GM18519 (cell line): Measurements from ENCODE around the gene OPRM1.
"Not testable (repeated sequence)": the region's sequence is repeated elsewhere in the genome, so short reads cannot be mapped to it uniquely, and the experiment has no call there.

ENCODE experiments used
- ATAC-seq: cut with Tn5 transposase; IDR thresholded peaks from one replicate; pipeline ENCODE4 v1.9.1; 2021; ENCODE audit warnings: mild to moderate bottlenecking, moderate library complexity; ENCODE audit not compliant: unreplicated experiment, low FRiP score

OPRM1 gene

DNA sequence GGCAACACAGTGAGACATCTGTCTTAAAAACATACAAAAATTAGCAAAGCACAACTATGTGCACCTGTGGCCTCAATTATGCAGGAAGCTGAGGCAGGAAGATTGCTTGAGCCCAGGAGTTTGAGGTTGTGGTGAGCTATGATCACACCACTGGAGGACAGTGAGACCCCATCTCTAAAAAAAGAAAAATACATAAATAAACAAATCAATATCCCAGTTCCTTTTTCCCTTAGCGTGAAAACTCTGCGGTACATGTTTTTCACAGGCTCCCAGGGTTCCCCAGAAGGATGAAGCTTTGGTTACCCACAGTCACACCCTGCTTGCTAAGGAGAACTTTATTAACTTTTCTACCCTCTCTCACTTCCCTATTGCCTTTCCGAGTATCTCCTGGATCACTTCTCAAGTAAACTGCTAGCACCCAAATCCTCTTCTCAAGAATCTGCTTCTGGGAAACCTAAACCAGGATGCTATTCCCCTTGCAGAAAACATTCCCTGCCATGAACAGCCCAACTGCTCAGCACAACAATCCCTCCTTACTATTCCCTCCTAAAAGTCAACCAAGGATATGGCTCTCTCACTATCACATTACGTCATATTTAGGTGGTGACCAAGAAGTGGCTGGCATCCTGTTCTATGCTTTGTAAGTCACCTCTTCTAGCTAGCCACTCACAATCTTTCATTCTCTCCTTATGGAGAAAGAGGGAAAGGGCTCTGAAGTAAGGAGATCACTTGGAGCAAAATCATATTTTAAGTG lies 195.2 kb downstream of the OPRM1 start:
- ATAC-seq: no peak

DNA sequence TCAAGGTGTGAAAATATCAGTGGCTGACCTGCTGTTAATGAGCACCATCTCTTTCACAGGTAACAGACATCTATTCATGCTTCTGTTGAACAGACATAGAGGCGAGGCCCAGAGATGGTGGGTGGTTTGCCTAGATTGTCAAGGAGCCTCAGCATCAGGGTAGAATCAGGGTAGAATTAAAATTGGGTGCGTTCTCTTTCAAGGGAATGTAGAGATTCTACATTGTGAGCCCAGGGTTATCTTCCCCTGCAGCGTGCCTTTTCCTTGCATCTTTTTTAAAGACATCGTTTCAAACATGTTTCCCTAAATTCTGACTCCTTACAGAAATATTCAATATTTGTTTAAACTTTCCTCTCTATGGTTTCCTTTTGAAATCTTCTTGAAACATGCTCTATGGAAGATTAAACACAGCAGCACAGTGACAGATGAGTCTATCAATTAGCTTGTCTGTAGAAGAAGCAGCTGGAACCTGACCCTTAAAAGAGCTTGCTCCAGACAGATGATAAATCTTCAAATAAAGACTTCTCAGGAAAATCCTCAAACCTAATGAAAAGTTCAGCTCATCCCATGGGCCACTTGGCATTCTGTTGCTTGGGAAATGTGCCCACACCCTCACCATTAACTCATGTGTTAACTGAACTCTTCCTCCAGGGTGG lies 197.7 kb downstream of the OPRM1 start:
- ATAC-seq: no peak

DNA sequence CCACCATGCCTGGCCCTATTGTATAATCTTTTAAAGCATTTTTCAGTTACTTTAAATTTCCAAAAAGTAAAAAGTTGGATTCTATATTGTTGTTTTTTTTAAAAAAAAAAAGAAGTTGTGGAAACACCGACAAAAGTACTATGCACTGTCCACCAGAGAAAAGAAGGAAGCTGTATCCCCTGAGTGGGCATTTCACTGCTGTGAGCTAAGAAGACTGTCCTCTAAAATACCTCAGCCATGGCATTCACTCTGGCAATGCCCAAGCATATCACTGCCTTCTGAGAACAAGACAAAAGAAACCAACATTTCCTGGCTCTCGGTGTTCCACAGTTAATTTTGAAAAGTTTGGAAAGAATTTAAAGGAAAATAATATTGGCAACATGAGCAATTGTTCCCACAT lies 199.8 kb downstream of the OPRM1 start:
- ATAC-seq: no peak

DNA sequence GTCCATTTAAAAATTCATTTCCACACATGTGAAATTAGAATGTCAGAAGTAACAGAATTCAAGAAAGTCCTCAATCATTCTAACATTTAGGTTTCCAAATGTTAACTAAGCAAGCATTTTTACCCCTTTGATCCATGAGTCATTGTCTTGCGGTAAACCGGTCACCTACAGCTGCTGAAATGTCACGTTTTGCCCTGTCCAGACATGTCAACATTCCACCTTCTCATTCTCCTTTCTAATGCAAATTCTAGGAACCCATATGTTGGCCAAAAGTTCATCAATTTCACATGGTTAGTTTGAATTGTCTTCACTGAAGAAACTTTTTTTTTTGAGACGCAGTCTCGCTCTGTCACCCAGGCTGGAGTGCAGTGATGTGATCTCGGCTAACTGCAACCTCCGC lies 200.4 kb downstream of the OPRM1 start:
- ATAC-seq: no peak

DNA sequence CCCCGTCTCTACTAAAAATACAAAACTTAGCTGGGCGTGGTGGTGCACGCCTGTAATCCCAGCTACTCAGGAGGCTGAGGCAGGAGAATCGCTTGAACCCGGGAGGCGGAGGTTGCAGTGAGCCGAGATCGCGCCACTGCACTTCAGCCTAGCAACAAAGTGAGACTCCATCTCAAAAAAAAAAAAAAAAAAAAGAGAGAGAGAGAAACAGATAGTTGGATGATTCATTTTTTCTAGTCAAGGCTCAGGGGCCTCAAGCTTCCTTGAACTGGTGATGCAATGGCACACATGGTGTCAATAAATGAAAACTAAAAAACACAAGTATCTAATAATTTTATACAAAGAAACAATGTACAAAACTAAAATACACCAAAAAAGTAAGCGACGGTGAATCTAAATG lies 202.0 kb downstream of the OPRM1 start:
- not testable (repeated sequence) for ATAC-seq

DNA sequence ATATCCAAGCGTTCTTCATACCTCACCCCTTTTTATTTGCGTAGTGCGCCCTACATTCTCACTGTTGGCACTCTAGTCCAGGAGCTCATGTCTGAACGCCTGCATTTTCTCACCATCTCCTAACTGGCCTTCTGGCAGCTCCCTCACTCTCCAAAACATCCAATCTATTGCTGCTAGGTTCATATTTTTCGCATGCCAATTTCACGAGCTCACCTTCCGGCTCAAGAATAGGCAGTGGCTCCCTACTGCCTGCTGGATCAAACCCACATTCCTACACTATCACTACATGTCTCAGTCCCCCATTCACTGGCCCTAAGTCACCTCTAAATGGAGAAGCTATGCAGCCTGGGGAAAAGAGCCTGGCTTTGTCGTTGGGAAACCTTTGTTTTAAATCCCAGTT lies 202.5 kb downstream of the OPRM1 start:
- ATAC-seq: no peak

DNA sequence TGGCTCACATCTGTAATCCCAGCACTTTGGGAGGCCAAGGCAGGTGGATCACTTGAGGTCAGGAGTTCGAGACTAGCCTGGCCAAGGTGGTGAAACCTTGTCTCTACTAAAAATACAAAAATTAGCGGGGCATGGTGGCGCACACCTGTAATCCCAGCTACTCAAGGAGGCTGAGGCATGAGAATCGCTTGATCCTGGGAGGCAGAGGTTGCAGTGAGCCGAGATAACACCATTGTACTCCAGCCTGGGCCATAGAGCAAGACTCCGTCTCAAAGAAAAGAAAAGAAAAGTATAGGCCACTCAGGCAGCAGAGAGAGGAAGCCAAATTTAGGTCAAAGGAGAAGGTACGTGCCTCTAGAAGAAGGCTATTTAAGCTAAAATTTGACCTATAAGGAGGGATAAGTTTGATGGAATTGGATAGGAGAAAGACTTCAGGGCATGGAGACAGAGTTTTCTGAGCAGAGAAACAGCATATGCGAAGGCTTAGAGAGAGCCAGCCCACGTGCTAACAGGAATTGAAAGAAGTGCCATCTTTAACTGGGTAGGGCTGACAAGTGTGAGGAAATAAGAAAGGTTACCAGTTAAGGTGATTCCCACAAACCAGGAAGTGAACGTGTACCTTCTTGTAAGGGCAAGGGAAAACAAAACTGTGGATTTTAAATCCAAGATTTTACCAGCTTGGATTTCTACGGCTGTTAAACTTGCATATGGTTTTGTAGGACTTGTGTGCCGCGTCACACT lies 203.7 kb downstream of the OPRM1 start:
- no peak for ATAC-seq

DNA sequence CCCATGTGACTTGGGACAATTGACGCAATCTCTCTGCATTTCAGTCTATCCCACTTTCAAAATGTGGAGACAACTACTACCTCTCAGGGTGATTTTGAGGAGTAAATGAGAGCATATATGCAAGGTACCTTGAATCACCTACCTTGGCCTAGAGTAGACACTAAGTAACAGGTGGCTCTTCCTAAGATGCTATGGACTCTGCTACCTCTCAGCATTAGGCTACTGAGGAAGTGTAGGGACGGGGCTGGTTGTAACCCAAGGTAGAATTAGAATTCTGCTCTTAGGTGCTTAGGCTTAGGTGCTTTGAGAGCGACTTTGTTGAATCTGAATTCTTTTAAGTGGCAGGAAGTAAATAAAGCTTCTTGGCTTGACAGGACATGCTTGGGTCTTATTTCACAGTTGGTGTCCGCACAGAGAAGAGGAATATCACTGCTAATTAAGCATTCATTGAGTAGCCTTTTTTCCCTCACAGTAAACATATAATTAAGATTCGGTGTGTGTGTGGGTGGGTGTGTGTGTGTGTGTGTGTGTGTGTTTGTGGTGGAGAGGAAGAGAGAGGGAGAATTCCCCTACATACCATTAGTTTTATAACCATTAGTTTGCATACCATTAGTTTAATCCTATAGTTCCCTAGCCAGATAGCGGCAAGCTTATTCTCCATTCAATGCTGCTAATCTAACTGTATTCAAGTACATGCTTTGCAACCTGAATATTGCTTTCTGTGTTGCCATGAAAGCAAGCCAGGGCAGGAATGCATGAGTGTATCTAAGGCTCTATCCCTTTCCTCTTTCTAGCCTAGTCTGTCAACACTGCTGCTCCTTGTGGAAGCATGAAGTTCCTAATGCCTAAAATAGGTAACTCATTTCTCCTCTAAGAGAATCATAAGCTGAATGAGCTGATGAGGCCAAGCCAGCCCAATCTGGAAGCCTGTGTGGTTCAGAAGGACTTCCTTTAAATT lies 205.0 kb downstream of the OPRM1 start:
- no peak for ATAC-seq

DNA sequence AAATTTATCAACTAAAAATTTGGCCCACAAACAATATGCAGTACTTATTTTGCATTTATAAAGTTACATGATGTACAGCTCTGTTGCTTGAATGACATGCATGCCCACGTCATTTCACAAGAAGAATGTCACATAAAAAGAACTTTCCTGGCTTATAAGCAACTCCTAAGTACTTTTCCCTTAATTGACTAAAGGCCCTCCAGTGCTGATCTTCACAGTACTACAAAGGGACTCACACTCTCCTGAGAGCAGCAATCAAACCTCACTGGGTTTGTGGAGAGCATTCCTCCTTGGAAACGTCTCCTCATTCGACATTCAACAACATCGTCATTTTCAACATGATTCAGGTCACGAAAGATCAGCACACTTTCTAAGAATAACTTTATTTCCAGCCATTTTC lies 206.5 kb downstream of the OPRM1 start:
- no peak for ATAC-seq

DNA sequence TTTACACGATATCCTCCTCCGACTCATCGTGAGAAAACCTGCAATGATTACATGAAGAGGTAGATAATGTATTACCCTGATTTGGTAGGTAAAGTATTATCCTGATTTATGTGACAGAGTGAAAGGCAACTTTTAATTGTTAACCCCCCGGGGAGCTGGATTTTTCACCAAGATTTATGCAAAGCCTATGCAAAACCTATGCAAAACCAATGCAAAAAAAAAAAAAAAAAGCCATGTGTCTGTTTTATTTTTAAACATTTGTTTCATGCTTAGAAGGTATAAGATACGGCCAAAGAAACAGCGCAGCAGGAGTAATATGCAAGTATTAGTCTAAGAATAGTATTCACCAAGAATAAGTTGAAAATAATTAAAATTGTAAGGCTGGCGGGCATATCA lies 207.7 kb downstream of the OPRM1 start:
- ATAC-seq: no peak

DNA sequence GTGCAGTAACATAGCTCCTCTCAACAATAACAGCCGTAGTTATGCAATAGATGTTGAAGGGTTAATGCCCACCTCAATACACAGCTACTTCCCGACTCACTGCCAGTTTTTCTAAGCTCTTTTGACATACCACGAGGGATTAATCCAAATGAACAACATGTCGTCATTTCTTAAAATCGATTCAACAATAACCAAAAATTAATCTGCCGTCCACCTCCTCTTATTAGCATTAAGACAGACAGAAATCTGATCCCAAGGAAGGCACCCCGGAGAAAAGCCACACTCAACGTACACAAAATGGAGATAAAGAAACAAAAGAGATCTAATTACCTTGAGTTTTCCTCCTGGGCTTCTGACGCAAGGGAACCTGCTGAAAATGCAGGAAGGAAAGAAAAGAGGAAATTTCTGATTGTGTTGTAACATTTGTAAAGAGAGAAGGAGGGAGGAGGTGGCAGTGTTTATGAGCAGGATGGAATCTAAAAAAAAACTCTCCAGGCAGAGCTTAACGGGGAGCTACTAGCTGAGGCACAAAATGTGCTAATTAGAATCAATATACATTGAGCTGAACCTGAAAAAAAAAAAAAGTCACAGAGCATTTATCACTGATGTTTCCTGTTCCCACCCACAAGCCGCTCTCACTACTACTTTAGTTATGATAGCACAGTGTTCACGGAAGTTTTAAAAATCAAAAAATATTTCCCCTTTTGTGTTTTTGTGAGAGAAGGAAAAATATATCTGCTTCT lies 208.2 kb downstream of the OPRM1 start:
- peak; percentile 35 for ATAC-seq

DNA sequence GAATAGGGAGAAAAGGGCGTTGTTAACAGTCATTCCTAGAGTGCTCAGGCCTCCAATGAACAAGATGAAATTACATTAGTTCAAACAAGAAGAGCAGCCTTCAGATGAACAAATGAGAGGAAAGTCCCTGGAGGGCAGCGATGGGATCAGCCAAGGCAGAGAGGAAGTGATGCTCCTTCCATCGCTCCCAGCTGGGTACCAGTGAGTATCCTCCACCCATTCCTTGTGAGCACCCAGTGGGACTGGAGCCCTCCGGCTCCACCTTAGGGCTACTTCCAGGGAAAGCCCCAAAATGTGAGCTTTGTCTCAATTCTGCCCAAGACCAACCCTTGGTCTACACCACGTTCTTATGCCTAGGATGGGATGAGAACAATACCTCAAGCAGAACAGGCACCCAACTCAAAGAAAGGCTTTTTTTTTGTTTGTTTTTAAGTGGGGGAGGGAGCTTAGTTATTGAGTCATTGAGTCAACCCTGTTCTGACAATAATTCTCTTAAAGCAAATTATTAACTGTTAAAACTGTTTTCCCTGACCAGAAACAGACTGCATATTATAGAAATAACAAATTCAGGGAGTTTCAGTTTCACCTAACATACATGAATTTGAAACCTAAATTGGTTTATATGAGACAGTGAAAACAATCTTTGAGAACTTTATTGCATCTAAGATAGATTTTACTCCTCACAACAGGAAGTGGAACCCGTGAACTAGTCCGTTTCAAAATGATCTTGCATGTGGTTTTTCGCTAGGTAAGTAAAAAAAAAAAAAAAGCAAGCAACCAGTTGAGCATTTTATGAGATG lies 210.7 kb downstream of the OPRM1 start:
- ATAC-seq: peak; percentile 75

DNA sequence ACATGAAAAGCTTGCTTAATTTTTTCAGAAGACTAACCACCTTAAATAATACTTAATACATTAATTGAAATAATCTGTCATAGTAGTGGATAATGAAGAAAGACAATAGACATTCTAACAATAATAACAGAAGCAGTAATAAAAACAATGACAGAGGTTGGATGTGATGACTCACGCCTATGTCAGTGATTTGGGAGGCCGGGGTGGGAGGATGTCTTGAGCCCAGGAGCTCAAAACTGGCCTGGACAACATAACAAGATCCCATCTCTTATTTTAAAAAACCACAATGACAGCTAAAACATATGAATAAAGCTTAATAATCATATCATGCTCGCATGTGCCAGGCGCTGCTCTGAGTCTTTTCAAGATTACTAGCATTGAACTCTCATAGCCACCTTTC lies 212.1 kb downstream of the OPRM1 start:
- ATAC-seq: no peak

DNA sequence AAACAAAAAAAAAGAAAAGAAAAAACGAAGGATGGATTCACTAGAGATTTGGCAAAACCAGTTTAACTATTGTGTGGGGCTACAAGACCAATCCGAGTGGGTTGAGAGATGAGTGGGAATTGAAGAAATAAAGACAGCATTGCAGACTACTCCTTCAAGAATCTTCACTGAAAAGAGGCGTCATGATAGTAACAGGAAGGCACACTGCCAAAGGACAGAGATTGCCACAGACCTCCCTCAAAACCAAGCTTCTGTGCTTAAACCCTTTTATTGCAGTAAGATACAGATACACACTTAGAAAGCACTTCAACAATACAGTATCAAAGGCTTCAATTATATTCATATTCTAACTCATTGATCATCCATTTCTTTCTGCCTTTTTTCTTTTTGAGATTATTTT lies 213.6 kb downstream of the OPRM1 start:
- no peak for ATAC-seq

DNA sequence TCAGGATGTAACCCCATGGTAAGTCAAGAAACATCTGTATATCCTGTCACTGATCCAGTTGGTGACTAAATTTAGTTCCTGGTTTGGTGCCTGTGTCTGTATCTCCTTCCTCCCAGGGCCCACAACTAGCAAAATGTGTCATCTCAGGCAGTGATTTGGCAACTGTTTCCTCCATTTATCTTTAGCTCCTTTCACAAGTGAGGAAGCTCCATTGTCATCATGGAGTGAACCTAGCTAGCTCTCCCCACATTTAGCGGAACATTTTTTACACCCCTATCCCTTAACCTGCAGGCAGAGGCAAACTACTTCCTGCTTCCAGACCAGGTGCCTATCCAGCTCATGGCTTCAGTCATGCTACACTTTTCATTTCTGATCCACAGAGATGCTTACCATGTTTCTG lies 218.0 kb downstream of the OPRM1 start:
- ATAC-seq: no peak

DNA sequence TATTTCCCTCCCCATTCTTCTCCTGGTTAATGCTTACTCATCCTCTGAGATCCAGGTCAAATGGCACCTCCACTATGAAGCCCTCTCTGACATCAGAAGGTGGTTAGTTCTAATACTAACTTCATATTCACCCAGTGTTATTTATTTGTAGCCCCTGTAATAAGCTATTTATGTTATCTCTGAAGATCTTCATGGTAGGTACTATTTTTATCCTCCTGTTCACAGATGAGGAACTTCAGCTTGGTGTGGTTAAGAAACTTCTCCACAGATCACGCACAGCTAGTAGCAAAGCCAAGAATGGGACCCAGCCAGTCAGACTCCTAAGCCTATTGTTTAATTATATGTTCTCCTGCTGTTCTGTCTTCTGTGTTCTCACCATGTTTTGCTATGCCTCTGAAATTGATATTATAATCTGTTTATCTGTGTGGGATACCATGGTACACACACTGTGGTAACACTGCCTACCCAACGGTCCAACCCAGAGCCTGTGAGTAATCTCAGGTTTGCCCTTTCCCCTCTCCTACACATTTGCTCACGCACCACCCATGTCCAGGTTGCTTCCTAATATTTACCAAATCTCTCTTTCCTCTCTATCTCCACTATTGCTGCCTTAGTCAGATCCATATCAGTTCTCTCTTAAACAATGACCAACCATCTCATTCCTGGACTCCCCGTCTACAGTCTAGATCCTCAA lies 219.2 kb downstream of the OPRM1 start:
- peak; percentile 88 for ATAC-seq

DNA sequence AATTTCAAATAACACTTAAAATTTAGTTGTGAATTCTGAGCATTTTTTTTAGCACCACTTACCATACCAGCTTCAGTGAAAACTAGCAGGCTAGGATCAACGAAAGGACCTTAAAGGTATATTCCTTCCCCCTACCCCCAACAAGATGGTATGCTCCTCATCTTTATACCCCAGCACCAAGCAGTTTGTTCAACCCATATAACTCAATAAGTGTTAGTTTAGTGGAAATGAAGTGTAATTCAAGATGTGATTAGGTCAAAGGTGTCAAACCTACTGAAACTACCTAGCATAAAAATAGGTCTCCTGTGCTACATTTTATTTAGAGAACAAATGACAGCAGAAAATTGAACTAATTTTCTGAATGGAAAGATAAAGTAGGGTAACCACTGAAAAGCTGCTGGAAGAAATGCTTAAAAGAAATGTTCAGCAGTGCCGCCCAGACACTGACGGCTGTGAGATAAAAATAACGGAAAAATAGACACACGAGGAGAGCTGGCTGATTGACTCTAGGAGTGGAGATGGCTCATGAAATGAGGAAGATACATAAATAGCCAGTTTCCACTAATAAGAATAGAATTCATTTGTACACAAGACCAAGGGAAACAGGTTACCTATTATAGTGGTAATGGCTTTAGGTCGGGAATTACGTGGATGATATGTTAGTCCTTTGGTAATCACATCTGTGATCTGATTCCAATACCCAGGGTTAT lies 222.8 kb downstream of the OPRM1 start:
- ATAC-seq: no peak

DNA sequence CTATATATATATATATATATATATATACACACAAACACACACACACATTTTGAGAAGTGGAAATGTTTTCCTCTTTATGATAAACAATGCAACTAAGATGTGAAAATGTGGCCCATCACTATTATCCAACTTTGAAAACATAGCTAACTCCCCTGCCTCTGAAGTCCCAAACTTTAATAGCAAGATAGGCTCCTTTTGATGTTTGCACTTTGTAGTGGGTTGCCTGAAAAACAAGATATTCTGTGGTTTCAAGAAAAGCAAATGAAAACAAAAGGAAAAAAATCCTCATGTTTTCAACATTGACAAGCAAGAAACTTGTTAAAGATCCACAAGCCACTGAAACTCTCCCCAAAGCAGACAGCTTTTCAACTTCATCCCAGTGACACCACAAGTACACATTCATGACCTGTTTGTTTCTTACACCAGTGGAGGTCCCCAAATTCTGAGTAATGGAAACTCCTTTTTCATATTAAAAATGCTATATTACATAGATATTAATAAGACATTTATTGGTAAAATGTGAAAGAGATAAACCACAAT lies 227.6 kb downstream of the OPRM1 start:
- no peak for ATAC-seq
